Spleen (tissue), 11 donors: Measurements from ENCODE around the gene IFNG-AS1. TPM values are rescaled to one million over a fixed set of nuclear protein-coding genes. Genes with fewer than 3 reads are reported as not detected.

ENCODE experiments used
- DNase-seq: peaks from one replicate; pipeline ENCODE4 v3.0.0-alpha.2; 2020
- H3K27ac ChIP-seq, 8 donors: fragments of 200-600 bp; sonication (generic) in 7 of 8; 1 replicate in 4 of 8; 2 replicates in 4 of 8; pipeline versions ENCODE4 v1.5.0 to v1.8.0; 2016 to 2021; ENCODE audit warnings: inconsistent platforms in 4 of 8, mild to moderate bottlenecking in 4 of 8, moderate library complexity in 1 of 8
- H3K27me3 ChIP-seq, 7 donors: fragments of 200-600 bp; sonication (generic) in 6 of 7; replicated peaks in 1 of 7; 1 replicate in 4 of 7; 2 replicates in 3 of 7; pipeline versions ENCODE4 v1.5.0 to v1.8.0; 2016 to 2021; ENCODE audit warnings: inconsistent platforms in 3 of 7, mild to moderate bottlenecking in 1 of 7
- H3K36me3 ChIP-seq, 6 donors: fragments of 200-600 bp; sonication (generic) in 5 of 6; 1 replicate in 4 of 6; 2 replicates in 2 of 6; pipeline versions ENCODE4 v1.5.0 to v1.8.0; 2016 to 2021; ENCODE audit warnings: inconsistent platforms in 2 of 6
- H3K4me1 ChIP-seq, 6 donors: fragments of 200-600 bp; sonication (generic) in 5 of 6; 1 replicate in 3 of 6; 2 replicates in 3 of 6; pipeline versions ENCODE4 v1.5.0 to v1.8.0; 2016 to 2021; ENCODE audit warnings: inconsistent platforms in 3 of 6
- H3K4me3 ChIP-seq, 8 donors: fragments of 200-600 bp; sonication (generic) in 7 of 8; 1 replicate in 4 of 8; 2 replicates in 4 of 8; pipeline versions ENCODE4 v1.5.0 to v1.8.0; 2016 to 2021; ENCODE audit warnings: inconsistent platforms in 4 of 8, mild to moderate bottlenecking in 4 of 8, moderate library complexity in 2 of 8
- H3K9me3 ChIP-seq, 8 donors: fragments of 200-600 bp; sonication (generic) in 7 of 8; 1 replicate in 4 of 8; 2 replicates in 4 of 8; pipeline versions ENCODE4 v1.5.0 to v1.8.0; 2016 to 2021; ENCODE audit warnings: inconsistent platforms in 4 of 8
- CTCF ChIP-seq, 11 experiments: fragments of 200-600 bp in 7 of 11; fragments of 450-650 bp in 4 of 11; sonication (generic) in 4 of 11; IDR thresholded peaks in 8 of 11; conservative IDR thresholded peaks in 3 of 11; 1 replicate in 7 of 11; 2 replicates in 4 of 11; pipeline versions ENCODE4 v1.4.0 to v1.8.0; 2016 to 2021; ENCODE audit warnings: antibody characterized with exemption in 11 of 11, inconsistent platforms in 4 of 11, mild to moderate bottlenecking in 1 of 11
- POLR2A ChIP-seq, 3 donors: fragments of 450-650 bp; IDR thresholded peaks; one replicate each; pipeline ENCODE4 v1.5.1; 2017; ENCODE audit warnings: antibody characterized with exemption in 3 of 3, mild to moderate bottlenecking in 1 of 3
- POLR2AphosphoS5 ChIP-seq, 3 donors: sonication (generic); formaldehyde crosslinking; IDR thresholded peaks; one replicate each; pipeline ENCODE4 v1.5.1; 2017; ENCODE audit warnings: antibody characterized with exemption in 3 of 3
- WGBS, 5 donors: extraction: QIAGEN DNeasy Blood & Tissue Kit in 3 of 5; methylation state at CpG; one replicate each; pipeline versions ENCODE4 v1.1.5 to v1.1.7; 2013 to 2018; 5-methylcytosine and 5-hydroxymethylcytosine counted together
- intact Hi-C: fragments of 100-400 bp; cut with DNase I; formaldehyde crosslinking; loops from one replicate; pipeline ENCODE4 v1.15.0; 2023; ENCODE audit warnings: low total_unique reads
- polyA plus RNA-seq, 3 donors: library from polyadenylated mRNA; stranded (reverse); fragments of 200-250 nt; gene quantifications; one replicate each; pipeline ENCODE4 v1.2.1, GENCODE V29; 2013
- total RNA-seq, 7 donors: library from RNA; depleted of rRNA in 3 of 7; stranded (reverse); fragments of >200 nt in 3 of 7; fragmentation: NEBNext Ultra II Directional in 4 of 7; extraction: Animal tissue kit (Norgen Biotek cat#: 25700) in 4 of 7; gene quantifications; one replicate each; pipeline versions ENCODE4 v1.1.0 to v1.2.1, GENCODE V29; 2016 to 2021
- donor health status: healthy with polysubstance abuse.
- donor health status: DM: no; HTN: no; CAD: no; lungs with moderate emphysema.
- donor health status: DM: no; HTN: no; CAD: no.
- donor health status: Bipolar disorder and iron deficiency.
- donor health status: healthy.
- donor health status: DM: no; HTN: no; CAD: no.
- donor health status: DM: yes; HTN: yes; CAD: no.

IFNG-AS1 gene
- total and polyA plus RNA-seq, 10 donors, result 0.42 to 21.2 (median 7.4) TPM; not detected in 1

DNA sequence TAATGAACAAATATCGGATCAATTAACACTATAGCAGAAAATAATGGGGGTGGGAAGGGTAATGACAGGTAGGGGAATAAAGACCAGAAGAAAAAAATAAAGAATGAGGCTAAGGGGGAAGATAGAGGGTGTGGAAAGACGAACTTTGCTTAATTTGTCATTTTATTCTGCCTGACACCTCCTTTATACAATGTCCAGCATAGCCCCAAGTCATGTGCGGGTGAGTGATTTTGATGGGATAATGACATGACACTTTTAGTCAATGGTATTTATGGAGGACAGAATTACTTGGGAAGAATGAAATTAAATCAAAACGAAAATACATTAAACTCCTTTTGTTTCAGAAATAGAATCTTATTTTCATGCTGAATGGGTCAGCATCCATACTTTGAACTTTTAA, 20.5 kb upstream of the IFNG-AS1 start:
- Histone ChIP-seq H3K27me3 (no peaks in the 10 kb centered on the region), H3K9me3 (no peaks in the 10 kb centered on the region), H3K36me3 (no peaks in the 10 kb centered on the region), H3K4me1 (peaks cover 0 to 15% (median 0%) of the 10 kb centered on the region in 6 donors), H3K27ac (no peak overlapping the region), H3K4me3 (no peak overlapping the region)
- DNase-seq, result no peak
- 58 to 91% (median 78%) methylated on average over 4 of the region's 4 CpGs for WGBS, 5 donors
- intact Hi-C loops, result no loop called here
- TF ChIP-seq POLR2AphosphoS5 (IDR thresholded peaks at IDR 0.05) (no peak), POLR2A (IDR thresholded peaks at IDR 0.05) (no peak), CTCF (IDR thresholded peaks at IDR 0.05 in 8 of 11, conservative IDR thresholded peaks at IDR 0.05 in 3 of 11) (no peak)

- WGBS, 5 donors, result 71 to 95% (median 85%) methylated on average over 4 of the region's 4 CpGs
- intact Hi-C loops, result no loop called here
- H3K27me3 ChIP-seq, result no peaks in the 10 kb centered on the region
- peaks cover 0 to 15% (median 0%) of the 10 kb centered on the region in 6 donors for H3K4me1 ChIP-seq
- no peak for DNase-seq
- H3K4me3 ChIP-seq, result no peak overlapping the region
- H3K27ac ChIP-seq, result no peak overlapping the region
- no peak for TF ChIP-seq POLR2AphosphoS5 (IDR thresholded peaks at IDR 0.05)
- no peak for TF ChIP-seq POLR2A (IDR thresholded peaks at IDR 0.05)
- no peak for TF ChIP-seq CTCF (IDR thresholded peaks at IDR 0.05 in 8 of 11, conservative IDR thresholded peaks at IDR 0.05 in 3 of 11)
- H3K36me3 ChIP-seq, result no peaks in the 10 kb centered on the region
- H3K9me3 ChIP-seq, result no peaks in the 10 kb centered on the region
Observed at GRCh38 chr12:67969134-67969802, 20.0 kb upstream of the IFNG-AS1 start.

DNA sequence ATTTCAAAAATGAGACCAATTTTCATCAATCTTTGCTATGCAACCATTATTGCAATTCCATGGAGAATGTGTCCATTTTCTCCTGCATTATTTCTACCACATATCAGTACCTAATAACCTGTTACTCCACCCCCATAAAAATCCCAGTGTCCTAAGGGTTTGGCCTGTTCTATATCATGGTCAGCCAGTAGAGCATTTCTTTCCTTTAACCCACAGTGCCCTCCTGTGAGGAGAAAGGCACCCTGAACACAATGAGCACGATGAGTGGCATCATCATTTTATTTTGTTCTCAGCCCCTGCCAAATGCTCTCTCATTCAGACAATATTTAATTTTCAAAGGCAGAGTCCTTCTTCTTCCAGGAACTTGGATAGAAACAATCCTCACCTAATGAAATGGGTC, 11.6 kb upstream of the IFNG-AS1 start:
- no peaks in the 10 kb centered on the region for H3K9me3 ChIP-seq
- H3K27me3 ChIP-seq, result no peaks in the 10 kb centered on the region
- intact Hi-C loops, result no loop called here
- no peaks in the 10 kb centered on the region for H3K4me1 ChIP-seq
- no peaks in the 10 kb centered on the region for H3K36me3 ChIP-seq
- no peak for DNase-seq
- no peak overlapping the region for H3K27ac ChIP-seq
- no peak for TF ChIP-seq CTCF (IDR thresholded peaks at IDR 0.05 in 8 of 11, conservative IDR thresholded peaks at IDR 0.05 in 3 of 11)
- no peak overlapping the region for H3K4me3 ChIP-seq
- 93 to 100% (median 99%) methylated on average over 1 of the region's 1 CpG for WGBS, 5 donors

GRCh38 chr12:67980391-67980790, 8.9 kb upstream of the IFNG-AS1 start:
- TF ChIP-seq CTCF (IDR thresholded peaks at IDR 0.05 in 8 of 11, conservative IDR thresholded peaks at IDR 0.05 in 3 of 11) (no peak), POLR2AphosphoS5 (IDR thresholded peaks at IDR 0.05) (no peak), POLR2A (IDR thresholded peaks at IDR 0.05) (no peak)
- H3K4me3 ChIP-seq, result no peak overlapping the region
- no peak overlapping the region for H3K27ac ChIP-seq
- DNase-seq, result no peak
- no peaks in the 10 kb centered on the region for H3K9me3 ChIP-seq
- intact Hi-C loops, result no loop called here
- no peaks in the 10 kb centered on the region for H3K36me3 ChIP-seq
- 94 to 100% (median 97%) methylated on average over 1 of the region's 1 CpG for WGBS, 5 donors
- no peaks in the 10 kb centered on the region for H3K4me1 ChIP-seq
- no peaks in the 10 kb centered on the region for H3K27me3 ChIP-seq
